DND-41 (cell line): ENCODE data around the gene STAT4.

Experiments used
- ATAC-seq: fragments of 200-7000 bp; cut with Tn5 transposase; 3 replicates; pipeline ENCODE4 v1.9.1; 2021; ENCODE audit warnings: low read depth; ENCODE audit not compliant: insufficient read depth
- DNase-seq: peaks from one replicate; pipeline ENCODE4 v3.0.0-alpha.2; 2020
- H2AFZ ChIP-seq: 2 replicates; pipeline ENCODE4 v1.6.0; 2012; ENCODE audit warnings: low read depth, low read length
- H3K27ac ChIP-seq: 2 replicates; pipeline ENCODE4 v1.5.1; 2012; ENCODE audit warnings: low read length, inconsistent platforms
- H3K27me3 ChIP-seq: fragments of 200-600 bp; sonication (generic); 2 replicates; pipeline ENCODE4 v1.6.0; 2012; ENCODE audit warnings: low read length, mild to moderate bottlenecking, inconsistent platforms; ENCODE audit not compliant: insufficient read depth, poor library complexity
- H3K36me3 ChIP-seq: 2 replicates; pipeline ENCODE4 v1.5.1; 2012; ENCODE audit warnings: low read length, inconsistent platforms; ENCODE audit not compliant: insufficient read depth
- H3K4me1 ChIP-seq: 2 replicates; pipeline ENCODE4 v1.5.1; 2012; ENCODE audit warnings: mild to moderate bottlenecking, low read length; ENCODE audit not compliant: insufficient read depth
- H3K4me2 ChIP-seq: 2 replicates; pipeline ENCODE4 v1.6.0; 2012; ENCODE audit warnings: mild to moderate bottlenecking, moderate library complexity, low read length, inconsistent platforms; ENCODE audit not compliant: insufficient read depth
- H3K4me3 ChIP-seq, 2 experiments: fragments of 200-600 bp in 1 of 2; shearing (Covaris generic) in 1 of 2; 2 replicates each; pipeline ENCODE4 v1.5.1; 2012 to 2016; ENCODE audit warnings: inconsistent platforms in 2 of 2, low read length in 2 of 2, mild to moderate bottlenecking in 2 of 2, low read depth in 1 of 2, moderate library complexity in 1 of 2
- H3K79me2 ChIP-seq: 2 replicates; pipeline ENCODE4 v1.6.0; 2012; ENCODE audit warnings: low read length, inconsistent platforms; ENCODE audit not compliant: insufficient read depth
- H3K9ac ChIP-seq: 2 replicates; pipeline ENCODE4 v1.6.0; 2012; ENCODE audit warnings: low read depth, mild to moderate bottlenecking, inconsistent platforms, low read length, moderate library complexity
- H3K9me3 ChIP-seq: 2 replicates; pipeline ENCODE4 v1.5.1; 2012; ENCODE audit warnings: low read length, moderate library complexity, mild to moderate bottlenecking, inconsistent platforms; ENCODE audit not compliant: insufficient read depth, severe bottlenecking
- H4K20me1 ChIP-seq: 2 replicates; pipeline ENCODE4 v1.6.0; 2012; ENCODE audit warnings: low read length; ENCODE audit not compliant: insufficient read depth
- CTCF ChIP-seq: IDR thresholded peaks from 2 replicates; pipeline ENCODE4 v1.5.1; 2012; ENCODE audit warnings: borderline replicate concordance, low read length, moderate library complexity, mild to moderate bottlenecking; ENCODE audit not compliant: poor library complexity, severe bottlenecking; ENCODE audit errors: extremely low read depth
- EZH2 ChIP-seq: IDR thresholded peaks from 3 replicates; pipeline ENCODE4 v1.6.1; 2012; ENCODE audit warnings: borderline replicate concordance, low read depth, mild to moderate bottlenecking, moderate library complexity, low read length, inconsistent platforms; ENCODE audit not compliant: severe bottlenecking

The STAT4 gene

GRCh38 chr2:191061381-191061980 lies 89.3 kb downstream of the STAT4 start:
- Histone ChIP-seq H3K27me3 (no peaks in the 10 kb centered on the region), H3K27ac (peak overlapping the region; percentile 99), H3K36me3 (peaks cover 12% of the 10 kb centered on the region; the same call in 1 of the 2 replicates), H3K4me3 (peak overlapping the region in 1 of 2 experiments; percentile 50; a peak in 2 of 4 replicates), H3K9ac (peak overlapping the region; percentile 66), H3K4me2 (peak overlapping the region; percentile 61), H3K4me1 (peaks cover 75% of the 10 kb centered on the region), H2AFZ (peak overlapping the region; percentile 64), H4K20me1 (no peaks in the 10 kb centered on the region), H3K9me3 (no peaks in the 10 kb centered on the region), H3K79me2 (peaks cover 33% of the 10 kb centered on the region)
- peak; percentile 77 for ATAC-seq
- no peak for TF ChIP-seq EZH2
- TF ChIP-seq CTCF, result no peak
- peak; percentile 77 for DNase-seq

- TF ChIP-seq CTCF (no peak), EZH2 (no peak)
- Histone ChIP-seq H3K4me1 (peaks cover 76% of the 10 kb centered on the region), H3K27ac (peak overlapping the region; percentile 38; the same call in 1 of the 2 replicates), H2AFZ (no peak overlapping the region), H3K27me3 (no peaks in the 10 kb centered on the region), H3K36me3 (peaks cover 12% of the 10 kb centered on the region; the same call in 1 of the 2 replicates), H3K9me3 (no peaks in the 10 kb centered on the region), H4K20me1 (no peaks in the 10 kb centered on the region), H3K4me3 (no peak overlapping the region), H3K9ac (no peak overlapping the region), H3K4me2 (no peak overlapping the region), H3K79me2 (peaks cover 11% of the 10 kb centered on the region)
- no peak for ATAC-seq
- DNase-seq, result no peak
These were observed 91.5 kb downstream of the STAT4 start for GRCh38 chr2:191059308-191059707.

GRCh38 chr2:191056228-191056627 lies 94.6 kb downstream of the STAT4 start:
- Histone ChIP-seq H3K4me2 (peak overlapping the region; percentile 50), H3K9ac (no peak overlapping the region), H3K4me1 (peaks cover 66% of the 10 kb centered on the region), H3K27me3 (no peaks in the 10 kb centered on the region), H3K27ac (peak overlapping the region; percentile 73), H4K20me1 (no peaks in the 10 kb centered on the region), H3K36me3 (peaks cover 9% of the 10 kb centered on the region; the same call in 1 of the 2 replicates), H3K4me3 (no peak overlapping the region), H3K79me2 (no peaks in the 10 kb centered on the region), H2AFZ (peak overlapping the region; percentile 19; the same call in 1 of the 2 replicates), H3K9me3 (no peaks in the 10 kb centered on the region)
- peak; percentile 79 for ATAC-seq
- TF ChIP-seq EZH2 (no peak), CTCF (no peak)
- peak; percentile 50 for DNase-seq
